H1 (cell line): Measurements from ENCODE around the gene NEU2. TPM values are rescaled to one million over a fixed set of nuclear protein-coding genes. Genes with fewer than 3 reads are reported as not detected.

Experiments
- CTCF ChIA-PET: fragments of 300-600 bp; sonication (Branson Sonifier 250); formaldehyde crosslinking; loops from one replicate; lab custom pipeline; 2021; ENCODE audit not compliant: partially characterized antibody; lab: Charles Lee
- POLR2A ChIA-PET: fragments of 300-600 bp; sonication (Branson Sonifier 250); formaldehyde crosslinking; loops from one replicate; lab custom pipeline; 2021; ENCODE audit warnings: inconsistent platforms; ENCODE audit not compliant: partially characterized antibody; lab: Charles Lee
- DNase-seq, 2 experiments: peaks; one replicate each; pipeline versions ENCODE4 v3.0.0 to v3.0.0-alpha.2; 2010 to 2022; ENCODE audit warnings: low spot score in 2 of 2, low read depth in 1 of 2, mixed read lengths in 1 of 2
- FAIRE-seq: peaks from 2 replicates; lab custom pipeline; 2011; peaks lifted over from hg19 to GRCh38; lab: Jason Lieb, UNC
- H2AFZ ChIP-seq: 2 replicates; pipeline ENCODE4 v1.8.1; 2012; ENCODE audit warnings: low read length, inconsistent platforms
- H2AK5ac ChIP-seq: 2 replicates; pipeline ENCODE4 v1.6.1; 2013; ENCODE audit warnings: low read depth, low read length
- H2BK120ac ChIP-seq: replicated peaks from 2 replicates; pipeline ENCODE3; 2013; ENCODE audit warnings: low read depth, low read length, inconsistent platforms
- H2BK12ac ChIP-seq: 2 replicates; pipeline ENCODE4 v1.6.1; 2013; ENCODE audit warnings: low read depth, low read length
- H2BK15ac ChIP-seq: 2 replicates; pipeline ENCODE4 v1.6.1; 2013; ENCODE audit warnings: low read length
- H2BK20ac ChIP-seq: 2 replicates; pipeline ENCODE4 v1.6.1; 2013; ENCODE audit warnings: low read length
- H2BK5ac ChIP-seq: 2 replicates; pipeline ENCODE4 v1.6.1; 2013; ENCODE audit warnings: low read depth, low read length
- H3K14ac ChIP-seq: 2 replicates; pipeline ENCODE4 v1.6.1; 2013; ENCODE audit warnings: inconsistent platforms; ENCODE audit not compliant: insufficient read length
- H3K18ac ChIP-seq: 2 replicates; pipeline ENCODE4 v1.6.1; 2013; ENCODE audit warnings: low read length; ENCODE audit errors: extremely low read depth
- H3K23ac ChIP-seq: 2 replicates; pipeline ENCODE4 v1.6.1; 2013; ENCODE audit warnings: inconsistent platforms; ENCODE audit not compliant: insufficient read length
- H3K23me2 ChIP-seq: 2 replicates; pipeline ENCODE4 v1.6.1; 2013; ENCODE audit warnings: low read depth, low read length
- H3K27ac ChIP-seq: 2 replicates; pipeline ENCODE4 v1.6.1; 2011; ENCODE audit warnings: low read depth, low read length, inconsistent platforms
- H3K27me3 ChIP-seq, 4 experiments: replicated peaks in 1 of 4; 1 replicate in 1 of 4; 2 replicates in 3 of 4; pipeline versions ENCODE4 v1.6.1 to v1.8.1; 2011 to 2013; ENCODE audit warnings: low read length in 3 of 4, mild to moderate bottlenecking in 3 of 4, inconsistent platforms in 2 of 4, mixed read lengths in 2 of 4, moderate library complexity in 1 of 4; ENCODE audit not compliant: control insufficient read depth in 3 of 4, insufficient read depth in 3 of 4; ENCODE audit errors: extremely low read depth in 1 of 4
- H3K36me3 ChIP-seq, 4 experiments: 2 replicates each; pipeline versions ENCODE4 v1.6.1 to v1.8.1; 2011 to 2013; ENCODE audit warnings: mild to moderate bottlenecking in 4 of 4, low read length in 3 of 4, moderate library complexity in 2 of 4, control low read depth in 1 of 4, inconsistent platforms in 1 of 4; ENCODE audit not compliant: insufficient read depth in 4 of 4, control insufficient read depth in 2 of 4
- H3K4ac ChIP-seq: replicated peaks from 2 replicates; pipeline ENCODE3; 2013; ENCODE audit warnings: low read length, low read depth, mixed read lengths, inconsistent platforms; ENCODE audit not compliant: insufficient read length
- H3K4me1 ChIP-seq, 4 experiments: replicated peaks in 1 of 4; 1 replicate in 1 of 4; 2 replicates in 3 of 4; pipeline versions ENCODE4 v1.6.1 to v1.8.1; 2011 to 2013; ENCODE audit warnings: low read length in 3 of 4, inconsistent platforms in 2 of 4, mixed read lengths in 1 of 4; ENCODE audit not compliant: insufficient read depth in 4 of 4, control insufficient read depth in 3 of 4
- H3K4me2 ChIP-seq, 2 experiments: 2 replicates each; pipeline versions ENCODE4 v1.6.1 to v1.8.1; 2011 to 2013; ENCODE audit warnings: low read depth in 2 of 2, low read length in 2 of 2, control low read depth in 1 of 2, inconsistent platforms in 1 of 2, mild to moderate bottlenecking in 1 of 2; ENCODE audit not compliant: insufficient read depth in 1 of 2
- H3K4me3 ChIP-seq, 4 experiments: fragments of 200-600, 300-600 bp in 1 of 4; sonication (generic), shearing (Covaris generic), sonication (Bioruptor Twin) in 1 of 4; 2 replicates each; pipeline versions ENCODE4 v1.5.1 to v1.8.1; 2011 to 2016; ENCODE audit warnings: low read length in 4 of 4, low read depth in 3 of 4, control low read depth in 2 of 4, inconsistent platforms in 2 of 4, mild to moderate bottlenecking in 2 of 4, mixed read lengths in 1 of 4, moderate library complexity in 1 of 4; ENCODE audit not compliant: insufficient read depth in 2 of 4; ENCODE audit errors: extremely low read depth in 1 of 4
- H3K56ac ChIP-seq: replicated peaks from 2 replicates; pipeline ENCODE3; 2013; ENCODE audit warnings: low read depth, mild to moderate bottlenecking, mixed read lengths, low read length, inconsistent platforms; ENCODE audit not compliant: insufficient read length
- H3K79me1 ChIP-seq: 2 replicates; pipeline ENCODE4 v1.6.1; 2013; ENCODE audit warnings: low read depth, low read length, control low read depth
- H3K79me2 ChIP-seq, 2 experiments: 2 replicates each; pipeline versions ENCODE4 v1.6.1 to v1.8.1; 2012 to 2013; ENCODE audit warnings: low read length in 2 of 2, mild to moderate bottlenecking in 2 of 2, inconsistent platforms in 1 of 2; ENCODE audit not compliant: insufficient read depth in 2 of 2, control insufficient read depth in 1 of 2
- H3K9ac ChIP-seq, 4 experiments: replicated peaks in 1 of 4; 1 replicate in 1 of 4; 2 replicates in 3 of 4; pipeline versions ENCODE4 v1.6.1 to v1.8.1; 2011 to 2013; ENCODE audit warnings: low read depth in 3 of 4, low read length in 3 of 4, control low read depth in 2 of 4, mild to moderate bottlenecking in 2 of 4, moderate library complexity in 2 of 4, inconsistent platforms in 1 of 4; ENCODE audit errors: extremely low read depth in 1 of 4
- H3K9me3 ChIP-seq, 2 experiments: 2 replicates each; pipeline versions ENCODE4 v1.6.1 to v1.8.1; 2012 to 2013; ENCODE audit warnings: mild to moderate bottlenecking in 2 of 2, moderate library complexity in 2 of 2, control low read depth in 1 of 2, inconsistent platforms in 1 of 2, low read depth in 1 of 2, low read length in 1 of 2, mixed read lengths in 1 of 2; ENCODE audit not compliant: insufficient read depth in 2 of 2
- H4K20me1 ChIP-seq, 2 experiments: replicated peaks in 1 of 2; 2 replicates each; pipeline versions ENCODE3 to v1.8.1; 2011 to 2013; ENCODE audit warnings: inconsistent platforms in 2 of 2, low read length in 2 of 2, mild to moderate bottlenecking in 1 of 2; ENCODE audit not compliant: insufficient read depth in 2 of 2, control insufficient read depth in 1 of 2
- H4K5ac ChIP-seq: 2 replicates; pipeline ENCODE4 v1.6.1; 2013; ENCODE audit warnings: low read length, low read depth, mixed read lengths, inconsistent platforms; ENCODE audit not compliant: insufficient read length
- H4K8ac ChIP-seq: 2 replicates; pipeline ENCODE4 v1.8.0; 2013; ENCODE audit warnings: mild to moderate bottlenecking, moderate library complexity, low read length, inconsistent platforms; ENCODE audit not compliant: insufficient read depth; ENCODE audit errors: extremely low read depth
- H4K91ac ChIP-seq: replicated peaks from 2 replicates; pipeline ENCODE3; 2013; ENCODE audit warnings: low read length, mixed read lengths, inconsistent platforms; ENCODE audit not compliant: insufficient read length
- CBX5 ChIP-seq: fragments of 300-800, 300-1000 bp; sonication (generic); IDR thresholded peaks from 2 replicates; pipeline ENCODE4 v1.7.1; 2016; ENCODE audit warnings: antibody characterized with exemption, low read length, low read depth
- E2F6 ChIP-seq: IDR thresholded peaks from 2 replicates; pipeline ENCODE4 v1.6.1; 2012; ENCODE audit warnings: inconsistent platforms
- FOSL1 ChIP-seq: IDR thresholded peaks from 2 replicates; pipeline ENCODE4 v1.6.1; 2011; ENCODE audit warnings: mild to moderate bottlenecking, low read depth, low read length, moderate library complexity; ENCODE audit not compliant: insufficient read depth
- NRF1 ChIP-seq: IDR thresholded peaks from 2 replicates; pipeline ENCODE4 v1.6.1; 2011; ENCODE audit warnings: mild to moderate bottlenecking, low read depth, low read length, improper control_type of control experiment
- RFX5 ChIP-seq: IDR thresholded peaks from 2 replicates; pipeline ENCODE4 v1.6.1; 2011; ENCODE audit warnings: low read depth, low read length, improper control_type of control experiment, borderline replicate concordance
- YY1 ChIP-seq: IDR thresholded peaks from 2 replicates; pipeline ENCODE4 v1.6.1; 2011; ENCODE audit warnings: low read depth, mild to moderate bottlenecking, low read length
- WGBS, 2 experiments: shearing (Covaris generic) in 1 of 2; methylation state at CpG; one replicate each; pipeline versions ENCODE4 v1.1.6 to v1.1.7; 2013 to 2015; ENCODE audit warnings: low lambda C conversion rate in 2 of 2, mixed read lengths in 2 of 2, inconsistent platforms in 1 of 2, low coverage in 1 of 2, missing lambda C conversion rate in 1 of 2; ENCODE audit not compliant: insufficient replicate concordance in 2 of 2, insufficient coverage in 1 of 2, insufficient read length in 1 of 2; ENCODE audit errors: extremely low coverage in 1 of 2, missing lambda C conversion rate in 1 of 2; 5-methylcytosine and 5-hydroxymethylcytosine counted together
- polyA plus RNA-seq, 7 experiments: library from polyadenylated mRNA; depleted of rRNA in 3 of 7; stranded (reverse) in 5 of 7; unstranded in 2 of 7; fragments of >200 nt in 5 of 7; fragments of 200-250 nt in 2 of 7; gene quantifications; 1 replicate in 5 of 7; 2 replicates in 1 of 7; 4 replicates in 1 of 7; pipeline versions ENCODE4 v1.2.1 to v1.2.3, GENCODE V29; 2011 to 2013; ENCODE audit warnings: missing spikeins in 2 of 7, mixed read lengths in 2 of 7
- total RNA-seq: library from RNA; stranded (reverse); fragmentation: NEBNext Ultra II Directional; extraction: Animal tissue kit (Norgen Biotek cat#: 25700); gene quantifications from 2 replicates; pipeline ENCODE4 v1.2.1, GENCODE V29; 2021

Gene NEU2
- total and polyA plus RNA-seq, 2 of the 8 experiments (the other 6 are each of a cell fraction or from before 2014, with no cell fraction given): 0.12 TPM; not detected in 1

GRCh38 chr2:233010569-233011267 is 21.8 kb upstream of the NEU2 start:
- H3K23ac ChIP-seq: no peak overlapping the region
- DNase-seq: no peak
- H2BK120ac ChIP-seq: no peak overlapping the region
- no peaks in the 10 kb centered on the region for H3K9me3 ChIP-seq
- H3K4me3 ChIP-seq: no peak overlapping the region
- no peak overlapping the region for H3K27ac ChIP-seq
- H4K91ac ChIP-seq: no peak overlapping the region
- no peak overlapping the region for H2AFZ ChIP-seq
- no peak overlapping the region for H3K56ac ChIP-seq
- no peak overlapping the region for H3K14ac ChIP-seq
- no peak overlapping the region for H2BK5ac ChIP-seq
- H2AK5ac ChIP-seq: no peak overlapping the region
- H3K23me2 ChIP-seq: peaks cover 10% of the 10 kb centered on the region; the same call in 1 of the 2 replicates
- no peak overlapping the region for H2BK12ac ChIP-seq
- CTCF ChIA-PET: interaction anchor here (0.5 to 2.9 kb wide), 7 partner anchors 13 to 241 kb away, joined by 3 to 10 read pairs (median 4); partner anchors contain the start of gene ATG16L1
- H3K27me3 ChIP-seq: no peaks in the 10 kb centered on the region
- H3K9ac ChIP-seq: no peak overlapping the region
- H3K18ac ChIP-seq: no peak overlapping the region
- no peaks in the 10 kb centered on the region for H3K36me3 ChIP-seq
- 90% methylated on average over 9 of the region's 9 CpGs; no CpG with 5 or more reads in 1 of the 2 experiments for WGBS, 2 experiments
- H4K20me1 ChIP-seq: no peaks in the 10 kb centered on the region
- no peak overlapping the region for H4K5ac ChIP-seq
- H2BK20ac ChIP-seq: no peak overlapping the region
- FAIRE-seq: no peak
- H3K79me2 ChIP-seq: no peaks in the 10 kb centered on the region
- POLR2A ChIA-PET: no interaction called here
- H3K4ac ChIP-seq: no peak overlapping the region
- TF ChIP-seq YY1: no peak
- TF ChIP-seq RFX5: no peak
- no peak for TF ChIP-seq NRF1
- TF ChIP-seq CBX5: no peak
- TF ChIP-seq FOSL1: no peak
- TF ChIP-seq E2F6: no peak
- no peak overlapping the region for H3K4me2 ChIP-seq
- no peak overlapping the region for H2BK15ac ChIP-seq
- no peak overlapping the region for H4K8ac ChIP-seq
- no peaks in the 10 kb centered on the region for H3K4me1 ChIP-seq
- H3K79me1 ChIP-seq: no peaks in the 10 kb centered on the region
